ENCODE data around the gene MRPS35. TPM values are rescaled to one million over a fixed set of nuclear protein-coding genes. Genes with fewer than 3 reads are reported as not detected.

The MRPS35 gene
- total RNA-seq, 1 donor from 2014 or later = 50.4 TPM

GRCh38 chr12:27682534-27682933 lies 28.1 kb upstream of the MRPS35 start:
- DNase-seq (ENCODE audit: low read depth) = peak; percentile 21
- no peak overlapping the region for H3K4me3 Mint-ChIP-seq (ENCODE audit: unreplicated experiment)
- H3K27ac Mint-ChIP-seq (ENCODE audit: unreplicated experiment) = no peak overlapping the region
- Histone ChIP-seq H2AFZ (ENCODE audit: low read depth, low read length) (no peak overlapping the region), H3K79me2 (ENCODE audit: insufficient read depth, low read length) (no peaks in the 10 kb centered on the region), H3K4me3 (ENCODE audit: insufficient read depth, low read depth, low read length) (no peak overlapping the region), H4K20me1 (ENCODE audit: insufficient read depth, low read length) (no peaks in the 10 kb centered on the region), H3K4me2 (ENCODE audit: low read length) (no peak overlapping the region), H3K36me3 (ENCODE audit: insufficient read depth, low read length) (peaks cover 54% of the 10 kb centered on the region), H3K4me1 (ENCODE audit: insufficient read depth, low read length) (no peaks in the 10 kb centered on the region), H3K9me3 (ENCODE audit: insufficient read depth, low read depth, low read length) (no peaks in the 10 kb centered on the region), H3K9ac (ENCODE audit: low read length) (no peak overlapping the region), H3K27ac (ENCODE audit: low read depth, low read length) (peak overlapping the region; percentile 37), H3K27me3 (ENCODE audit: insufficient read depth, low read length) (no peaks in the 10 kb centered on the region)
- H3K27me3 Mint-ChIP-seq (ENCODE audit: low read depth, unreplicated experiment) = no peaks in the 10 kb centered on the region
- FAIRE-seq = no peak
- TF ChIP-seq EZH2 (IDR thresholded peaks at IDR 0.05; ENCODE audit: insufficient read depth, low read length) (no peak), CTCF (IDR thresholded peaks at IDR 0.05; ENCODE audit: insufficient read depth, low read depth, low read length) (no peak)
- peaks cover 3% of the 10 kb centered on the region for H3K4me1 Mint-ChIP-seq (ENCODE audit: low read depth, unreplicated experiment)
- H3K36me3 Mint-ChIP-seq (ENCODE audit: low read depth, unreplicated experiment) = peaks cover 29% of the 10 kb centered on the region
- H3K9me3 Mint-ChIP-seq (ENCODE audit: unreplicated experiment) = no peaks in the 10 kb centered on the region

- Mint-ChIP-seq H3K27ac (ENCODE audit: unreplicated experiment) (no peak overlapping the region), H3K9me3 (ENCODE audit: unreplicated experiment) (no peaks in the 10 kb centered on the region), H3K4me3 (ENCODE audit: unreplicated experiment) (no peak overlapping the region), H3K27me3 (ENCODE audit: low read depth, unreplicated experiment) (no peaks in the 10 kb centered on the region), H3K4me1 (ENCODE audit: low read depth, unreplicated experiment) (peaks cover 3% of the 10 kb centered on the region), H3K36me3 (ENCODE audit: low read depth, unreplicated experiment) (peaks cover 37% of the 10 kb centered on the region)
- Histone ChIP-seq H3K9ac (ENCODE audit: low read length) (no peak overlapping the region), H3K9me3 (ENCODE audit: insufficient read depth, low read depth, low read length) (no peaks in the 10 kb centered on the region), H2AFZ (ENCODE audit: low read depth, low read length) (no peak overlapping the region), H3K36me3 (ENCODE audit: insufficient read depth, low read length) (peaks cover 56% of the 10 kb centered on the region), H3K4me2 (ENCODE audit: low read length) (no peak overlapping the region), H3K4me3 (ENCODE audit: insufficient read depth, low read depth, low read length) (no peak overlapping the region), H4K20me1 (ENCODE audit: insufficient read depth, low read length) (no peaks in the 10 kb centered on the region), H3K27ac (ENCODE audit: low read depth, low read length) (no peak overlapping the region), H3K27me3 (ENCODE audit: insufficient read depth, low read length) (no peaks in the 10 kb centered on the region), H3K79me2 (ENCODE audit: insufficient read depth, low read length) (no peaks in the 10 kb centered on the region), H3K4me1 (ENCODE audit: insufficient read depth, low read length) (no peaks in the 10 kb centered on the region)
- no peak for FAIRE-seq
- no peak for DNase-seq (ENCODE audit: low read depth)
- no peak for TF ChIP-seq EZH2 (IDR thresholded peaks at IDR 0.05; ENCODE audit: insufficient read depth, low read length)
These were observed 25.4 kb upstream of the MRPS35 start for GRCh38 chr12:27685274-27685673.

- FAIRE-seq (no peak), DNase-seq (ENCODE audit: low read depth) (no peak)
- H3K27me3 Mint-ChIP-seq (ENCODE audit: low read depth, unreplicated experiment) = no peaks in the 10 kb centered on the region
- H3K9me3 Mint-ChIP-seq (ENCODE audit: unreplicated experiment) = no peaks in the 10 kb centered on the region
- H3K4me1 Mint-ChIP-seq (ENCODE audit: low read depth, unreplicated experiment) = peaks cover 3% of the 10 kb centered on the region
- Histone ChIP-seq H4K20me1 (ENCODE audit: insufficient read depth, low read length) (no peaks in the 10 kb centered on the region), H3K4me1 (ENCODE audit: insufficient read depth, low read length) (no peaks in the 10 kb centered on the region), H3K27ac (ENCODE audit: low read depth, low read length) (no peak overlapping the region), H2AFZ (ENCODE audit: low read depth, low read length) (no peak overlapping the region), H3K4me3 (ENCODE audit: insufficient read depth, low read depth, low read length) (no peak overlapping the region), H3K9ac (ENCODE audit: low read length) (no peak overlapping the region), H3K79me2 (ENCODE audit: insufficient read depth, low read length) (no peaks in the 10 kb centered on the region), H3K9me3 (ENCODE audit: insufficient read depth, low read depth, low read length) (no peaks in the 10 kb centered on the region), H3K36me3 (ENCODE audit: insufficient read depth, low read length) (peaks cover 61% of the 10 kb centered on the region), H3K27me3 (ENCODE audit: insufficient read depth, low read length) (no peaks in the 10 kb centered on the region), H3K4me2 (ENCODE audit: low read length) (no peak overlapping the region)
- no peak for TF ChIP-seq EZH2 (IDR thresholded peaks at IDR 0.05; ENCODE audit: insufficient read depth, low read length)
- no peak for TF ChIP-seq CTCF (IDR thresholded peaks at IDR 0.05; ENCODE audit: insufficient read depth, low read depth, low read length)
- no peak overlapping the region for H3K4me3 Mint-ChIP-seq (ENCODE audit: unreplicated experiment)
- no peak overlapping the region for H3K27ac Mint-ChIP-seq (ENCODE audit: unreplicated experiment)
- peaks cover 35% of the 10 kb centered on the region for H3K36me3 Mint-ChIP-seq (ENCODE audit: low read depth, unreplicated experiment)
These were observed 24.5 kb upstream of the MRPS35 start for GRCh38 chr12:27686147-27686546.

Data from astrocyte (in vitro differentiated cells and primary cell).